Karpas-422 (cell line): ENCODE data around the gene CHMP3. TPM values are rescaled to one million over a fixed set of nuclear protein-coding genes. Genes with fewer than 3 reads are reported as not detected.
A peak's percentile ranks its signal among the peaks of the same experiment; 100 is the strongest.

ENCODE experiments used
- DNase-seq: peaks from one replicate; pipeline ENCODE4 v3.0.0-alpha.2; 2015
- H2AFZ ChIP-seq: fragments of 200-600 bp; sonication (generic); 2 replicates; pipeline ENCODE4 v1.6.1; 2014; ENCODE audit warnings: antibody characterized with exemption, low read length, mixed read lengths
- H3K27ac ChIP-seq: fragments of 200-600 bp; sonication (generic); 2 replicates; pipeline ENCODE4 v1.5.1; 2014; ENCODE audit warnings: mild to moderate bottlenecking, low read length, moderate library complexity
- H3K27me3 ChIP-seq: fragments of 200-600 bp; sonication (generic); 2 replicates; pipeline ENCODE4 v1.6.1; 2014; ENCODE audit warnings: low read length, mixed read lengths
- H3K36me3 ChIP-seq: fragments of 200-600 bp; sonication (generic); 2 replicates; pipeline ENCODE4 v1.6.1; 2014; ENCODE audit warnings: low read length, mixed read lengths; ENCODE audit not compliant: insufficient read depth
- H3K4me1 ChIP-seq: fragments of 200-600 bp; sonication (generic); 2 replicates; pipeline ENCODE4 v1.6.1; 2014; ENCODE audit warnings: mild to moderate bottlenecking, low read length, mixed read lengths
- H3K4me2 ChIP-seq: fragments of 200-600 bp; sonication (generic); 2 replicates; pipeline ENCODE4 v1.6.1; 2014; ENCODE audit warnings: low read length, low read depth, mild to moderate bottlenecking; ENCODE audit not compliant: poor library complexity, severe bottlenecking
- H3K4me3 ChIP-seq: fragments of 200-600 bp; sonication (generic); 2 replicates; pipeline ENCODE4 v1.5.1; 2014; ENCODE audit warnings: mild to moderate bottlenecking, antibody characterized with exemption, low read length, mixed read lengths
- H3K79me2 ChIP-seq: fragments of 200-600 bp; sonication (generic); 2 replicates; pipeline ENCODE4 v1.6.1; 2014; ENCODE audit warnings: mild to moderate bottlenecking, low read length, mixed read lengths
- H3K9ac ChIP-seq: fragments of 200-600 bp; sonication (generic); 2 replicates; pipeline ENCODE4 v1.6.0; 2014; ENCODE audit warnings: low read length
- H3K9me2 ChIP-seq: fragments of 200-600 bp; sonication (generic), shearing (Covaris generic); replicated peaks from 2 replicates; pipeline ENCODE4 v1.6.0; 2014; ENCODE audit warnings: mild to moderate bottlenecking, low read length, moderate library complexity; ENCODE audit not compliant: insufficient read depth
- H3K9me3 ChIP-seq: fragments of 300-700, 200-600 bp; sonication (generic); 2 replicates; pipeline ENCODE4 v1.6.1; 2014; ENCODE audit warnings: low read length, mixed read lengths
- H4K20me1 ChIP-seq: fragments of 200-600 bp; sonication (generic); 2 replicates; pipeline ENCODE4 v1.6.1; 2014; ENCODE audit warnings: mild to moderate bottlenecking, antibody characterized with exemption, low read length, low read depth; ENCODE audit not compliant: insufficient read depth
- total RNA-seq: library from RNA; depleted of rRNA; stranded (reverse); fragments of >200 nt; shearing (Covaris generic); gene quantifications from 2 replicates; pipeline ENCODE4 v1.2.3, GENCODE V29; 2014; ENCODE audit warnings: low replicate concordance

CHMP3 gene
- total RNA-seq, 1 experiment from 2014 or later = 34.4 TPM

DNA sequence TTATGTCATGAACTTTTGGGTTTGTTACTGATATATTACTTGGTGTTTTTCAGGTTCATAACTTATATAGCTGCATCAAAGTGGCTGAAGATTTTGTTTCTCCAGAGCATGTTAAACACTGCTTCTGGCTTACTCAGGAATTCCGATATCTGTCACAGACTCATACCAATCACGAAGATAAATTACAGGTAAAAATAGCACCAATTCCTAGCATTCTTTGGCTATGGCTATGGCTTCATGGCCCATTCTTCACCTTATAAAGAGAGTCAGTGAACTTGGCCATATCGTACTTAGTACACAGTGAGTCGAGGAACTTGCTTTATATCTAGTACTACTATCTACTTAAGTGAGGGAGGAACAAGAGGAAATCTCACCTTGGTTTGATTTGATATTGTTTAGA, 72.2 kb downstream of the CHMP3 start:
- H4K20me1 ChIP-seq = no peaks in the 10 kb centered on the region
- H3K36me3 ChIP-seq = peaks cover 95% of the 10 kb centered on the region
- no peak overlapping the region for H3K27ac ChIP-seq
- no peaks in the 10 kb centered on the region for H3K9me2 ChIP-seq
- H3K4me3 ChIP-seq = no peak overlapping the region
- no peak overlapping the region for H3K4me2 ChIP-seq
- peaks cover 18% of the 10 kb centered on the region; the same call in 1 of the 2 replicates for H3K79me2 ChIP-seq
- H2AFZ ChIP-seq = no peak overlapping the region
- no peak for DNase-seq
- no peak overlapping the region for H3K9ac ChIP-seq
- H3K9me3 ChIP-seq = no peaks in the 10 kb centered on the region
- H3K4me1 ChIP-seq = peaks cover 21% of the 10 kb centered on the region
- H3K27me3 ChIP-seq = no peaks in the 10 kb centered on the region

DNA sequence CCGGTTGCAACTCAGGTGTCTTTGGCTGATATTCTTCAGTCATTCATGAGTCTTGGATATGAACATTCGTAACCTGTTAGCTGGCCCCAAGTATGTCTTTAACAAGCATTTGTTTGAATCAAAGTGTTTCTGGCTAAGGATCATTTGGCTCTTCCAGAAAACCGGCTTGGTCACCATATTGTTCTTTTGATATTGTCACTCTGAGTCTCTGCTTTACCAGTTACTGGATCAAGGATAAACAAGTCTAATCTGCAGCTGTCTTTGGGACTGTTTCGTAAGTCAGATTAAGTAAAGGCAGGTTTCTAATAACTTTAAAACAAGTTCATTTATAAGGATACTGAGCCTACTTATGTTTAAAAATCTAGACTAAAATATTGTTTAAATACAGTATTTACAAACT, 73.0 kb downstream of the CHMP3 start:
- no peak overlapping the region for H3K27ac ChIP-seq
- H3K79me2 ChIP-seq = peaks cover 13% of the 10 kb centered on the region; the same call in 1 of the 2 replicates
- H4K20me1 ChIP-seq = no peaks in the 10 kb centered on the region
- no peak for DNase-seq
- H3K9me3 ChIP-seq = no peaks in the 10 kb centered on the region
- H3K4me2 ChIP-seq = no peak overlapping the region
- no peaks in the 10 kb centered on the region for H3K9me2 ChIP-seq
- no peak overlapping the region for H3K9ac ChIP-seq
- no peak overlapping the region for H2AFZ ChIP-seq
- no peak overlapping the region for H3K4me3 ChIP-seq
- peaks cover 95% of the 10 kb centered on the region for H3K36me3 ChIP-seq
- H3K27me3 ChIP-seq = no peaks in the 10 kb centered on the region
- H3K4me1 ChIP-seq = peaks cover 21% of the 10 kb centered on the region

DNA sequence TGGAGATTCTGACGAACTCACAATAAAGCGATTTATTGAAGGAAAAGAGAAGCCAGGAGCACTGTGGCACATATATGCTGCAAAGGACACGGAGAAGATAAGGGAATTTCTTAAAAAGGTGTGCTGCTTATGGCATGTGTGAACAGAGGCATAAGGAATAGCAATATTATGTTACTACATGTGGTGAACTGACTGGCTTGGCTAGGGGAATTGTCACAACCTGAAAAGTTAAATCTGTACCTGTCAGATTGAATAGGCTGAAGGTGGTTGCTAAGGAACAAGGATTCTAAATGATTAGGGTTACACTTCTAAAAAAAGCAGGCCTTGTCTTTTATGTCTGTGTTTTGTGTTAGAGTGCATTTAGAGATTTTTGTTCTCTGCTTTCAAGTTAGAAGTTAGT, 73.7 kb downstream of the CHMP3 start:
- Histone ChIP-seq H3K27me3 (no peaks in the 10 kb centered on the region), H2AFZ (no peak overlapping the region), H3K9me2 (no peaks in the 10 kb centered on the region), H3K27ac (no peak overlapping the region), H3K9me3 (no peaks in the 10 kb centered on the region), H3K9ac (no peak overlapping the region), H3K79me2 (peaks cover 9% of the 10 kb centered on the region; the same call in 1 of the 2 replicates), H3K4me3 (no peak overlapping the region), H4K20me1 (no peaks in the 10 kb centered on the region), H3K4me1 (peaks cover 21% of the 10 kb centered on the region), H3K4me2 (no peak overlapping the region), H3K36me3 (peaks cover 97% of the 10 kb centered on the region)
- DNase-seq = no peak

DNA sequence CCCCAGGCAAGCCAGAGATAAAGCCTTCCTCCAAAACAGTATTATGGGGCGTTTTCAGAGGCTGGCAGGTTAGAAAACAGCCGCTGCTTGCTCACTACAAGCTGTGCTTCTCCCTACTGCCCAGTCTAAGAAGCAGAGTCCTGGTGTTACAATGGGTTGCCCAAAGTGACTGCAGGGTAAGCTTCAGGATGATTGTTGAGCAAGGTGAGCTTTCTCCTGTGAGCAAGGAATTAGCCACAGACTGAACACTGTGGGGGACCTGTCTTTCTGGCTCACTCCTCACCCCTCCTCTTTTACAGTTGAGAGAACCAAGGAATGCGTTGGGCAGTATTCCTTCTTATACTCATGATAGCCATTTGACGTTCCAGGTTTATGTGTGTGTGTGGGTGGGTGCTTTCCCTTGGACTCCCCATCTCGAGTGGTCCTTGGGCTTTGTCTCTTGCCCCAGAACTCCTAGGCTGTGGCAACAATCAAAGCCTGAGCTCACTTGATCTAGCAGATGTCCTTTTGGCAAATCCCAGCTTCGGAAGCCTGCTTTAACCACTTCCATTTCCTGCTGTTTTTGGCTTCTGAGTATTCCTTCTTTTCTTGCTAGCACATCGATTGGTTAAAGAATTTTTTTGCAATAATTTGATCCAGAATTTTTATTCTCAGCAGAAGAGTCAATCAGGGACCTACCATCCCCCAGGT, 74.5 kb downstream of the CHMP3 start:
- H3K4me2 ChIP-seq = no peak overlapping the region
- no peaks in the 10 kb centered on the region for H3K27me3 ChIP-seq
- H3K79me2 ChIP-seq = peaks cover 4% of the 10 kb centered on the region; the same call in 1 of the 2 replicates
- H4K20me1 ChIP-seq = no peaks in the 10 kb centered on the region
- no peak for DNase-seq
- H3K9me2 ChIP-seq = no peaks in the 10 kb centered on the region
- H2AFZ ChIP-seq = no peak overlapping the region
- H3K4me3 ChIP-seq = no peak overlapping the region
- H3K36me3 ChIP-seq = peaks cover 97% of the 10 kb centered on the region
- H3K4me1 ChIP-seq = peaks cover 21% of the 10 kb centered on the region
- no peak overlapping the region for H3K27ac ChIP-seq
- no peak overlapping the region for H3K9ac ChIP-seq
- no peaks in the 10 kb centered on the region for H3K9me3 ChIP-seq

DNA sequence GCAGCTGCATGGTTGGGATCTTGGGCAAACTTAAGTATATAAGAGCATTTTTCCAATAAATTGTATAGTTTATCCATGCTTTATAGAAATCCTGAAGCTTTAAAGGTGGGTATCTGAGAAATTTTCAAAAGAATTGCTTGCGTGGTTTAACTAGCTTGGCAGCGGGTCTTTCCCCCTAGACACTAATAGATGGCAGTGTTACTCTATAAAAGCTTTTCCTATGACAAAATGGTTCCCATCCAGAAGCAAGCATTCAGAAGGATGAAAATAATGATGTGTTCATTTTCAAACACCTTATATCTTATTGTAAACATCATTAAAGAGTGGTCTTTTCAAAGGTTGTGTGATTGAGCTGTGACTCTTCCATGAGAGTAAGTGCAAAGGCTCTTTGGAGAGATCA, 76.2 kb downstream of the CHMP3 start:
- Histone ChIP-seq H3K9ac (no peak overlapping the region), H3K36me3 (peaks cover 97% of the 10 kb centered on the region), H3K4me1 (peaks cover 11% of the 10 kb centered on the region), H3K27ac (no peak overlapping the region), H3K9me3 (no peaks in the 10 kb centered on the region), H3K4me3 (no peak overlapping the region), H3K9me2 (no peaks in the 10 kb centered on the region), H2AFZ (no peak overlapping the region), H4K20me1 (no peaks in the 10 kb centered on the region), H3K4me2 (no peak overlapping the region), H3K79me2 (peaks cover under 1% of the 10 kb centered on the region; the same call in 1 of the 2 replicates), H3K27me3 (no peaks in the 10 kb centered on the region)
- peak; percentile 56 for DNase-seq

DNA sequence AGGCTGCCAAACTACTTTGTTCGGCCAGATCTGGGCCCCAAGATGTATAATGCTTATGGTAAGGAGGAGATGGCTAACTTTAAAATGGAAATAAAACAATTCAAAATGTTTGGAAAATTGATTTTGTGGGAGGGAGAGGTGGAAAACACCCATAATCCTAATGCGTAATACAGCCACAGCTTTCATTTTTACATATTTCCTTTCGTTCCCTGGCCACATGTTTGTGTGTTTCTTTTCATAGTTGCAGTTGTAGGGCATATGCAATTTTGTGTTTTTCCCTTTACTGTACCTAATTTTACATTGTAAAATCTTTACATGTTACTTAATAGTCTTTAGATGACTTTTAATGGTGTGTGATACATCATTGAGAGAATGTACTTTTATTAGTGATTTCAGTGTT, 77.4 kb downstream of the CHMP3 start:
- H3K9ac ChIP-seq = no peak overlapping the region
- H4K20me1 ChIP-seq = no peaks in the 10 kb centered on the region
- DNase-seq = no peak
- H3K9me3 ChIP-seq = no peaks in the 10 kb centered on the region
- H3K36me3 ChIP-seq = peaks cover 97% of the 10 kb centered on the region
- no peaks in the 10 kb centered on the region for H3K79me2 ChIP-seq
- H3K27ac ChIP-seq = no peak overlapping the region
- no peak overlapping the region for H3K4me3 ChIP-seq
- H3K27me3 ChIP-seq = no peaks in the 10 kb centered on the region
- H3K4me2 ChIP-seq = no peak overlapping the region
- no peak overlapping the region for H2AFZ ChIP-seq
- no peaks in the 10 kb centered on the region for H3K9me2 ChIP-seq
- no peaks in the 10 kb centered on the region for H3K4me1 ChIP-seq

DNA sequence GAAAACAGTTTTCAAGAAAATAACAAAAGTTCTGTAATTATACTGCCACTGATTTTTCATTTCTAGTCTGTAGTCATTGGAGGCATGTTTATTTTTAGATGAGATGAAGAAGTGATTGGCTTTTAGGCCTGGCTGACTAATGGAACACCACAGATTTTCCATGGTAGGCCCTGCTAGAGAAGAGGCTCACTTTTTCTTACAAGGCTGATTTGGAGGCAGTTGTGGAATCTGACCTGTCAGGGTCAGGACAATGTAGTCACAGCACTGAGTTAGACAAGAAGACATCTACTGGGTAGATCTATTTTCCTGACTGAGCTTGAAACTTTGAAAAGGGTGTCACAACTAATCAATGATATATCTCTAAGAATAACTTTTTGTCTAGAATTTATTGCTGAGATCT, 78.1 kb downstream of the CHMP3 start:
- Histone ChIP-seq H3K4me3 (no peak overlapping the region), H3K36me3 (peaks cover 97% of the 10 kb centered on the region), H3K9me2 (no peaks in the 10 kb centered on the region), H3K79me2 (no peaks in the 10 kb centered on the region), H3K27me3 (no peaks in the 10 kb centered on the region), H3K4me2 (no peak overlapping the region), H3K9ac (no peak overlapping the region), H3K27ac (no peak overlapping the region), H3K9me3 (no peaks in the 10 kb centered on the region), H4K20me1 (no peaks in the 10 kb centered on the region), H3K4me1 (no peaks in the 10 kb centered on the region), H2AFZ (no peak overlapping the region)
- no peak for DNase-seq

DNA sequence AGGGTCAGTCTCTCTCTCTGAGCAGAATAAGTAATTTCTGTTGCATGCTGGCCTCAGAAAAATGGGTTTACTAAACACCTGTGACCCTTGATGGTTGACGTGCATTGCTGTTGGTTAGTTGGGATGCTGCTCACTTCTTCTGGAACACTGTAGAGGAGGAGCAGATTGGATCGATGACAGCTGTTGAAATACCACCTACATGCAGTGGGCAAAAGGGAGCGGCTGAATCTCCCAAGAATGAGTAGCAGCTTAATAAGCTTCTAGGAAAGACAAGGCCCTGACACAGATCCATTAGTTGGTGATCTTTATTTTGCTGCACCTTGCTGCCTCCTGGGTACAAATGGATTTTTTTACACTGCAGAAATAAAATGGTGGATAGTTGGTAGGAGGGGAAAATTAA, 78.9 kb downstream of the CHMP3 start:
- peaks cover 96% of the 10 kb centered on the region for H3K36me3 ChIP-seq
- H3K4me3 ChIP-seq = no peak overlapping the region

More for the DNA sequence above, 78.9 kb downstream of the CHMP3 start:
- H3K27me3 ChIP-seq = no peaks in the 10 kb centered on the region
- no peak overlapping the region for H3K27ac ChIP-seq
- H3K4me2 ChIP-seq = no peak overlapping the region
- no peaks in the 10 kb centered on the region for H4K20me1 ChIP-seq
- H3K9me2 ChIP-seq = no peaks in the 10 kb centered on the region
- no peaks in the 10 kb centered on the region for H3K79me2 ChIP-seq
- H2AFZ ChIP-seq = no peak overlapping the region
- H3K9ac ChIP-seq = no peak overlapping the region
- DNase-seq = no peak
- no peaks in the 10 kb centered on the region for H3K4me1 ChIP-seq
- no peaks in the 10 kb centered on the region for H3K9me3 ChIP-seq
